Neural cell (in vitro differentiated cells): Measurements from ENCODE around the gene SCN4B.

Experiments
- CTCF ChIP-seq: fragments of 450-650 bp; IDR thresholded peaks from 2 replicates; pipeline ENCODE4 v1.5.1; 2014; ENCODE audit warnings: antibody characterized with exemption, mild to moderate bottlenecking, moderate library complexity; ENCODE audit not compliant: poor library complexity, severe bottlenecking
- EP300 ChIP-seq: fragments of 450-650 bp; conservative IDR thresholded peaks from 2 replicates; pipeline ENCODE4 v1.6.1; 2014; ENCODE audit warnings: antibody characterized with exemption, mild to moderate bottlenecking, moderate library complexity; ENCODE audit not compliant: poor library complexity, severe bottlenecking
- POLR2AphosphoS5 ChIP-seq: IDR thresholded peaks from 2 replicates; pipeline ENCODE4 v1.6.1; 2012
- TAF1 ChIP-seq: IDR thresholded peaks from 2 replicates; pipeline ENCODE4 v1.6.1; 2012; ENCODE audit warnings: low read depth

DNA sequence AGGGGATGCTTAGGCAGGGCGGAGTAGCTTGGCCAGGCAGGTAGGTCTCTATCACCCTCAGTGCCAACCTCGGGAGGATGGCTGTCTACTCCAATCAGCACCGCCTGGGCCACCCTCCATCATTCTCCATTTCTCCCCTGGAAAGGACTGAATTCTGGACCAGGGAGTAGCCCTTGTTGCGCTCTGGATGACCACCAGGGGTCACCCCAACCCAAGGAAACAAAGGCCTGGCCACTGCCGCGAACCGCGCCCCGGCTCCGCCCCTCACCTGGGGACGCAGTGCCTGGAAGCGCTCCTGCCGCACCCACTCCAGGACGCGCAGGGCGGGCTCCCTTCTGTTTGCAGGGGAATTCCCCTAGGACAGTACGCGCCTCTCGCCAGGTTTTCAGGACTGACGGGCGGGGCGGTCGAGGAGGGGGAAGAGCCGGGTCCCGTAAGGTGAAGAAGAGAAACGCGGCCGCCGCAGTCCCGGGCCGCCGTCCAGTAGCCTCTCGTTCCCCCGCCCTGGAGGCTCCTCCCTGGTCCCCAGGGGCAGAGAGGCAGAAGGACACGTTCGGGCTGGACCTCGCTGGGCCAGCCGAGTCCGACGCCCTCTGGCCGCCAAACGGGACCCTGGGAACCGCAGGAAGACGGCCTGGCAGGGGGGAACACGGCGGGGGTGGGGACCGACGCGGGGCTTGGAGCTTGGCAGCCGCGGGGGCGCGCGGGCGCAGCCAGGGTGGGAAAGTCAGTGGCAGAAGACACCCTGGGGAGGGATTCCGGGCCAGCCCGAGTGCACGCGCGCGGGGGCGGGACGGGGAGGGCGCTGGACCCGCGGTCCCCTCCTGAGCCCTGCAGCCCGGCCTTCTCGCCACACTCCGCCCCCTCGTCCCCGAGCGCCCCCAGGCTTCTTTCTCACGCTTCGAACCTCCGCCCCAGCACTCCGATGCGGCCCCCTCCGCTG lies 7.1 kb downstream of the SCN4B start:
- TF ChIP-seq CTCF (peak; percentile 99), POLR2AphosphoS5 (no peak), EP300 (peak; percentile 12), TAF1 (no peak)
